HT-29 (cell line): ENCODE measurements around the gene HS3ST5. TPM values are rescaled to one million over a fixed set of nuclear protein-coding genes. Genes with fewer than 3 reads are reported as not detected.
"Not testable (repeated sequence)": the region's sequence is repeated elsewhere in the genome, so short reads cannot be mapped to it uniquely, and the experiment has no call there.

ENCODE experiments used
- DNase-seq: peaks from one replicate; pipeline ENCODE4 v3.0.0-alpha.2; 2015; ENCODE audit warnings: low spot score
- total RNA-seq: library from RNA; depleted of rRNA; stranded (reverse); fragments of >200 nt; shearing (Covaris generic); gene quantifications from 2 replicates; pipeline ENCODE4 v1.2.3, GENCODE V29; 2014

Gene HS3ST5
- total RNA-seq, 1 experiment from 2014 or later, result not detected

GRCh38 chr6:114339706-114340105, 3.1 kb downstream of the HS3ST5 start:
- no peak for DNase-seq

GRCh38 chr6:114334237-114334636, 8.6 kb downstream of the HS3ST5 start:
- no peak for DNase-seq

GRCh38 chr6:114327074-114327473, 15.7 kb downstream of the HS3ST5 start:
- DNase-seq, result peak; percentile 26

GRCh38 chr6:114323784-114324183, 19.0 kb downstream of the HS3ST5 start:
- DNase-seq, result no peak

- no peak for DNase-seq
These were observed 23.1 kb downstream of the HS3ST5 start for GRCh38 chr6:114319749-114320148.

GRCh38 chr6:114315831-114316595, 26.8 kb downstream of the HS3ST5 start:
- DNase-seq, result no peak

- DNase-seq, result not testable (repeated sequence)
These were observed 29.0 kb downstream of the HS3ST5 start for GRCh38 chr6:114313816-114314215.

GRCh38 chr6:114312931-114313330, 29.9 kb downstream of the HS3ST5 start:
- DNase-seq, result no peak

GRCh38 chr6:114310053-114310452, 32.8 kb downstream of the HS3ST5 start:
- DNase-seq, result no peak

GRCh38 chr6:114304304-114304887, 38.4 kb downstream of the HS3ST5 start:
- DNase-seq, result peak; percentile 61

- DNase-seq, result no peak
These were observed 41.1 kb downstream of the HS3ST5 start for GRCh38 chr6:114301596-114302219.

GRCh38 chr6:114297135-114297534, 45.7 kb downstream of the HS3ST5 start:
- DNase-seq, result no peak

GRCh38 chr6:114292431-114292830, 50.4 kb downstream of the HS3ST5 start:
- no peak for DNase-seq

- DNase-seq, result no peak
These were observed 51.4 kb downstream of the HS3ST5 start for GRCh38 chr6:114291428-114291827.

- no peak for DNase-seq
These were observed 52.0 kb downstream of the HS3ST5 start for GRCh38 chr6:114290864-114291263.

- no peak for DNase-seq
These were observed 53.9 kb downstream of the HS3ST5 start for GRCh38 chr6:114288701-114289495.

GRCh38 chr6:114287461-114287860, 55.4 kb downstream of the HS3ST5 start:
- no peak for DNase-seq

GRCh38 chr6:114286211-114286610, 56.6 kb downstream of the HS3ST5 start:
- no peak for DNase-seq

- DNase-seq, result no peak
These were observed 58.5 kb downstream of the HS3ST5 start for GRCh38 chr6:114284281-114284680.

- DNase-seq, result no peak
These were observed 60.5 kb downstream of the HS3ST5 start for GRCh38 chr6:114282292-114282691.

GRCh38 chr6:114281496-114281895, 61.3 kb downstream of the HS3ST5 start:
- no peak for DNase-seq
